DMS53 treated with DMSO at 0.1 percent for 48 hours (cell line): Measurements from ENCODE around the gene KRT71.
"Not testable (repeated sequence)": the region's sequence is repeated elsewhere in the genome, so short reads cannot be mapped to it uniquely, and the experiment has no call there.

Source experiments
- DNase-seq: peaks from one replicate; lab custom pipeline; 2025; ENCODE audit not compliant: unreplicated experiment; lab: John Stamatoyannopoulos, UW

Gene KRT71

DNA sequence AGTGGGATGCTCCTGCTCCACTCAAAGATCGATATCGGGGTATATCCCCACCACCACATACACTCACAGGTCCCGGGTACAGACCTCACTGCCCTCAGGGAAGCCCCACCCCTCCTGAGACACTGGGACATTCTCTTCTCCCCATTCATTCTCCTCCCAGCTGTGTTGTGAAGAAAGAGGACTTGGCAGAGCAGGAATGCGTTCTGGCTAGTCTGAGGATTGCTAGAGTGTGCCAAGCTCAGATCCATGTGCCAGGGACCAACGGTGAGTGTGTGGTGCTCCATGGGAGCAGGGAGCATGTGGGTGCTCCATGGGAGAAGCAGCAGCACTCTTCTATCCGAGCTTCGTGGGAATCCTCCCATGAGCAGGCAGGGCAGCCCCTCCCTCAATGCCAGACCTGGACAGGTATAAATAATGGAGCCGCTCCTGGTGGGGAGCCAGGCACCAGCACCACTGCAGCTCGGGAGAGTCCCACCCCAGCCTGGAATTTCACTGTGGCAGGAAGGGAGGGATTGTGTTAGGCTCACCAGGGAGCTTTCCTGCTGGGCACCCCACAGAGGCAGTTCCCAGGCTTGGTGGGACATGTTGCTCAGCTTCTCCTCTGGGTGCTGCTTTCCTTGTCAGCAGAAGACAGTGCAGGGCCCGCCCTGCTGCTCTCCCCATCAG, 30.5 kb downstream of the KRT71 start:
- DNase-seq, result no peak

- no peak for DNase-seq
Observed at GRCh38 chr12:52521568-52522266, 31.2 kb downstream of the KRT71 start.

DNA sequence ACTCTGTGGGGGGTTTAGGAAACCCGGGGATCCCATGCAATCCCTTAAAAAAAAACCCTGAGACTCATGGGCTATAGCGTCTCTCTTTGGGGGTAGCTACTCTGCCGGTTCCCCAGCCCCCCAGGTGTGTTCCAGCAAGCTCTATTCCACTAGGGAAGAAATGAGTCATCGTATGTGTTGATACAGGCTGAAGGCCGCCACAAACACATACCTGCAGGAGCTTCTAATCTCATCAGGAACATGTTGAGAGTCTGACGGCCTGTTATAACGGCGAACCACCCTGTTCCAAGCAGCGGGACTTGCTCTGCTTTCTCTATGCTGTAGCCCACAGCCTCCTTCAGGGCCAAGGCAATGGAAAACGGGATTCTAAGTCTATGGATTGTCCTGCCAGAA, 31.8 kb downstream of the KRT71 start:
- DNase-seq, result no peak

DNA sequence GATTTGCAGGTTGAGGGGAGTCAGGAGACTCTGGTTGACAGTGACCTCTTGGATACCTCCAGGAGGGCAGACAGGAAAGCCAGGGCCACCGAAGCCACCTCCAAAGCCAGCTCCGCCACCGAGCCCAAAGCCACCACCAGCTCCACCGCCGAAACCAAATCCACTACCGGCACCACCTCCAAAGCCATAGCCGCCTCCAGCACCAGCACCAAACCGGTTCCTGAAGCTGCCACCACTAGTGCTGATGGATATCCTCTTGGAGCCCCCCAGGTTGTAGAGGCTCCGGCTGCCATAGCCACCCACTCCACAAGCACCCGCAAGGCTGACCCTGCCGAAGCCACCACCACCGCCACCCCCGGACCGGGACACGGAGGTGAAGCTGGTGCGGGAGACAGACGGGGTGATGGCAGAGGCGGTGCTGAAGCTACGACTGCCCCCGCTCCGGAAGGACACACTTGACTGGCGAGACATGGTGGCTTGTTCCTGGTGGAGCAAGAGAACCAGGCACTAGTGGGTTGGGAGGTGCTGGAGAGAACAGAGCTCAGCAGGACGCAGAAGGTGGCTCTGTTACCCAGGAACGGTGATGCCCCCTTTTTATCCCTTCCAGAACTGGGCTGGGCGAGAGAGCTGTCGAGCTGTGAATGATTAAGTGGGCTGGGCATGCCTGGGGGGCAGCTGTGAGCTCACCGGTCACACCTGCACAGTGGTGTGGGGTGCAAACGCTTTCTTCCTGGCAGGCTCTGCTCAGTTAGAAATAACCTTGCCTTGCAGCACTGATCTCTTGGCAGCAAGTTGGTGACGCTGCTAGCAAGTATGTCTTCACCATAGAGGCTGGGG, 32.9 kb downstream of the KRT71 start, which contains the start of gene KRT5:
Gene KRT5, minus strand, starts transcription at position 569 of the 837 bp plus-strand sequence. Its CDS starts 98 bp downstream, at position 471.
- no peak for DNase-seq

DNA sequence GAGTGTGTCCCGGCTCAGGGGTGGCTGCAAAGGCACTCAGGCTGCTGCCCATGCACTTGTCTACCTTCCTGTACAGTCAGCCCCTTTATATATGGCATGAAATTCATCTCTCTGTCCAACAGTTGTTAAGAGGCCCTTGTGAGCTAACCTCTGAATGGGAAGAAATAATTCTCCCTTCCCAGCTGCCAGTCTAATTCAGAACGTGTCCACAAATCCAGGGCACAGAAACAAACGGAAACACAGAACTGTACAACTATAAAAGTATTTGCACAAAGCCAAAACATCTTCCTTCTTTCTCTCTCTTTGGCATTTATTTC, 33.6 kb downstream of the KRT71 start:
- no peak for DNase-seq

GRCh38 chr12:52518574-52519386, 34.2 kb downstream of the KRT71 start:
- no peak for DNase-seq

GRCh38 chr12:52517888-52518287, 35.1 kb downstream of the KRT71 start:
- DNase-seq, result no peak

DNA sequence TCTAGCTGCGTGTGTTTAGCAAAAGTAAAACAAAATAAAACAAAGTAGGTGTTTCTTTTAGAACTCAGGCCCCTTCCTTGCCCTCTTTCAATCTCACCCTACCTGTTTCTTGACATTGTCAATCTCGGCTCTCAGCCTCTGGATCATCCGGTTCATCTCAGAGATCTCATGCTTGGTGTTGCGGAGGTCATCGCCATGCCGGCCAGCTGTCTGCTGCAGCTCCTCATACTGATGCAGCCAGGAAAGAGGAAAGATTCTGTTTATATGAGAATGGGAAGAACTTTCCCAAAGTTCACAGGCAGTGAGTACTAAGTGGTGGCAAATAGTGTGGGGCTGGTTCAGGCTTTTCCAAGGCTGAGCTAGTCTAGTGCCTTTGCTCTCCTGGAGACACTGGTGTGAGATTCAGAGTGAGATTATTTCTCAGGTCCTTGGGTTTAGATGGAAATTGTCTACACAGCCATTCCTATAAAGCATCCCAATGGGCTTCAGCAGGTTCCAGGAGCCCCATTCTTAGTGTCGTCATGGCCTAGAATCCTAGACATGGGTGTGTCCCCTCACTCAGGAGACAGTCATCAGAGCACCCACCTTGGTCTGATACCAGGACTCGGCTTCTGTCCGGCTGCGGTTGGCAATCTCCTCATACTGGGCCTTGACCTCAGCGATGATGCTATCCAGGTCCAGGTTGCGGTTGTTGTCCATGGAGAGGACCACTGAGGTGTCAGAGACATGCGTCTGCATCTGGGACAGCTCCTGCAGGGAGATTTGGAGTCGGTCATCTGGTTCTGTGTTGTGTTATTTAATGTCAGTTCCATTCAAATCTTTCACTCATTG, 35.7 kb downstream of the KRT71 start:
- no peak for DNase-seq

- DNase-seq, result no peak
Observed at GRCh38 chr12:52515927-52516831, 36.8 kb downstream of the KRT71 start.

- DNase-seq, result no peak
Observed at GRCh38 chr12:52515319-52515646, 37.7 kb downstream of the KRT71 start.

DNA sequence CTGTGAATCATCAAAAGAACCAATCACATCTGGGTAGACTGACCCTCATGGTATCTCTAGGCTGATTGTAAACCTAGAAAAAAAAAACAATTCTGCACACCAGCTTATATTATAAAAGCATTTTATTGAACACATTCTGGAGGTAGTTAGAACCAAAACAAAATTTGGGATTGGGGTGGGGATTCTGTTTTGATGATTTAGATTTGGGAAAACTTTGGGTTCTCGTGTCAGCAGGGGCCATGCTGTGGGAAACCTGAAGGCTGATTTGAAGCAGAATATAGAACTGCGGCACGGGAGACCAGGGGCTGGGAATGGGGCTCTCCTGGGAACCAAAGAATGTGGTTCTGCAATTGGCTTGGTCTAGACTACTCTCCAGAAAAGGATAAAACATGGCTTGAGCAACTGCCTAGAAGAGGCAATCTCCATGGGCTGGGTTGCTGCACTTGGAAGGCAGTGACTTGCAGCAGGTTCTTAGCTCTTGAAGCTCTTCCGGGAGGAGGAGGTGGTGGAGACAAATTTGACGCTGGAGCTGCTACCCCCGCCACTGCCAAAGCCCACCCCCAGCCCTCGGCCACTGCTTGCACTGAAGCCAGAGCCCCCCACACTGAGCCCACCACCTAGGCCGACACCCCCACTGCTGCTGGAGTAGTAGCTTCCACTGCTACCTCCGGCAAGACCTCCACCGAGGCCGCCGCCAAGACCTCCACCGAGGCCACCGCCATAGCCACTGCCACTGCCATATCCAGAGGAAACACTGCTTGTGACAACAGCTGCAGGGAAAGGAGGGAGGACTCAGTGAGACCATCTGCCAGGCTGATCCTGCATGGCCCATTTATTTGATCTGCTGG, 38.2 kb downstream of the KRT71 start:
- no peak for DNase-seq

DNA sequence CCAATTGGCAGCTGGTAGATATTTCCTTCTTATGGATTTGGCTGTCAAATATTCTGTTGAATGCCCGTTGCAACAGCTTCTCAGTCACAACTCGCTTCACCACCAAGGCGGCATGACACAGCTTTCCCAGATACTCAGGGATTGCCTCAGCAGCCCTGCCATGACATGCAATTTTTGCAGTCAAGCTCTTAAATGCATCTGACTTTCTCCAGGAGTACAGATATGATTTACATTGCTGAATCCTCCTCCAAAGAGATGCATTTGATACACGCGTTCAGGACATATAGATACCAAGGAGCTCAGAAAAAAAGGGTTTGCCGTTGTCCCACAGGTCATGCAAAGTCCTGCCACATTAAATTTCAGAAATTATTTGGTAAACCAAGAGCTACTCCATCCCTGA, 39.2 kb downstream of the KRT71 start:
- no peak for DNase-seq

GRCh38 chr12:52508211-52508610, 44.7 kb downstream of the KRT71 start:
- DNase-seq, result no peak

GRCh38 chr12:52506858-52507715, 45.9 kb downstream of the KRT71 start:
- no peak for DNase-seq

DNA sequence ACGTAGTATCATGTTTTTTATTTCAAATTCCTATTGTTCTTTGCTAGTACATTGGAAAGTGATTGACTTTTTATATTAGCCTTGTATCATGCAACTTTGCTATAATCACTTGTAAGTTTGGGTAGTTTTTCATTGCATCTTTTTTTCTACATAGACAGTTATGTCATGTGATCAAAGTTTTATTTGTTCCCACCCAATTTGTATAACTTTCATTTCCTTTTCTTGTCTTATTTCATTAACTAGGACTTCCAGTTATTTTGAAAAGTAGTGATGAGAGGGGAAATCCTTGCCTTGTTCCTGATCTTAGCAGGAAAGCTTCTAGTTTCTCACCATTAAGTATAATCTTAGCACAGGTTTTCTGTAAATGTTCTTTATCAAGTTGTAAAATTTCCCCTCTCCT, 50.1 kb downstream of the KRT71 start:
- no peak for DNase-seq

DNA sequence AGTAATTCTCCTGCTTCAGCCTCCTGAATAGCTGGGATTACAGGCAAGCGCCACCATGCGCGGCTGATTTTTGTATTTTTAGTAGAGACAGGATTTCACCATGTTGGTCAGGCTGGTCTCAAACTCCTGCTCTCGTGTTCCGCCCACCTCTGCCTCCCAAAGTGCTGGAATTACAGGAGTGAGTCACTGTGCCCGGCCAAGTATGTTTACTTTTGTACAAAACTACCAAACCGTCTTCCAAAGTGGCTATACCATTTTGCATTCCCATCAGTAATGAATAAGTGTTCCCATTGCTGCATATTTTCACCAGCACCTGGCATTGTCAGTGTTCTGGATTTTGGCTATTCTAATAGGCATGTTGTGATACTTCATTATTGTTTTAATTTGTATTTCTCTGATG, 51.5 kb downstream of the KRT71 start:
- no peak for DNase-seq

- not testable (repeated sequence) for DNase-seq
Observed at GRCh38 chr12:52500574-52500973, 52.4 kb downstream of the KRT71 start.
